ENCODE data around the gene CYB5D1. TPM values are rescaled to one million over a fixed set of nuclear protein-coding genes. Genes with fewer than 3 reads are reported as not detected.

The CYB5D1 gene
- total RNA-seq, 4 donors from 2014 or later = 9.0 to 33.5 (median 9.3) TPM

GRCh38 chr17:7878234-7878633, 20.4 kb downstream of the CYB5D1 start:
- no peak for ATAC-seq (ENCODE audit: low FRiP score)
- DNase-seq (ENCODE audit: low spot score) = no peak
- no peak for TF ChIP-seq CTCF (IDR thresholded peaks at IDR 0.05)

- TF ChIP-seq CTCF (IDR thresholded peaks at IDR 0.05) = no peak
- ATAC-seq (ENCODE audit: low FRiP score) (no peak), DNase-seq (ENCODE audit: low spot score) (no peak)
Measured at GRCh38 chr17:7880076-7880868, 22.5 kb downstream of the CYB5D1 start.

GRCh38 chr17:7881276-7882054, 23.7 kb downstream of the CYB5D1 start:
- no peak for ATAC-seq (ENCODE audit: low FRiP score)
- DNase-seq (ENCODE audit: low spot score) = no peak
- no peak for TF ChIP-seq CTCF (IDR thresholded peaks at IDR 0.05)

GRCh38 chr17:7882068-7882467, 24.3 kb downstream of the CYB5D1 start:
- no peak for DNase-seq (ENCODE audit: low spot score)
- ATAC-seq (ENCODE audit: low FRiP score) = no peak

GRCh38 chr17:7882629-7883028, 24.8 kb downstream of the CYB5D1 start:
- no peak for DNase-seq (ENCODE audit: low spot score)
- no peak for TF ChIP-seq CTCF (IDR thresholded peaks at IDR 0.05)

More at GRCh38 chr17:7882068-7882467, 24.3 kb downstream of the CYB5D1 start:
- TF ChIP-seq CTCF (IDR thresholded peaks at IDR 0.05) = no peak

GRCh38 chr17:7883781-7884386, 26.1 kb downstream of the CYB5D1 start:
- no peak for TF ChIP-seq CTCF (IDR thresholded peaks at IDR 0.05)
- DNase-seq (ENCODE audit: low spot score) = no peak
- no peak for ATAC-seq (ENCODE audit: low FRiP score)

More at GRCh38 chr17:7882629-7883028, 24.8 kb downstream of the CYB5D1 start:
- no peak for ATAC-seq (ENCODE audit: low FRiP score)
